Stimulated activated CD4-positive, alpha-beta T cell treated with anti-CD3 and anti-CD28 coated beads, Interleukin-4, amount 100 ng/mL, for 4 hours (primary cell): ENCODE results near the gene NAPSA.
A peak's percentile ranks its signal among the peaks of the same experiment; 100 is the strongest.
"Not testable (repeated sequence)": the region's sequence is repeated elsewhere in the genome, so short reads cannot be mapped to it uniquely, and the experiment has no call there.

Source experiments
- DNase-seq, 2 experiments: peaks; one replicate each; pipeline ENCODE4 v3.0.0-alpha.2; 2020

The NAPSA gene

GRCh38 chr19:50358483-50359327 lies 6.7 kb downstream of the NAPSA start:
- peak; percentile 73 to 77 for DNase-seq

DNA sequence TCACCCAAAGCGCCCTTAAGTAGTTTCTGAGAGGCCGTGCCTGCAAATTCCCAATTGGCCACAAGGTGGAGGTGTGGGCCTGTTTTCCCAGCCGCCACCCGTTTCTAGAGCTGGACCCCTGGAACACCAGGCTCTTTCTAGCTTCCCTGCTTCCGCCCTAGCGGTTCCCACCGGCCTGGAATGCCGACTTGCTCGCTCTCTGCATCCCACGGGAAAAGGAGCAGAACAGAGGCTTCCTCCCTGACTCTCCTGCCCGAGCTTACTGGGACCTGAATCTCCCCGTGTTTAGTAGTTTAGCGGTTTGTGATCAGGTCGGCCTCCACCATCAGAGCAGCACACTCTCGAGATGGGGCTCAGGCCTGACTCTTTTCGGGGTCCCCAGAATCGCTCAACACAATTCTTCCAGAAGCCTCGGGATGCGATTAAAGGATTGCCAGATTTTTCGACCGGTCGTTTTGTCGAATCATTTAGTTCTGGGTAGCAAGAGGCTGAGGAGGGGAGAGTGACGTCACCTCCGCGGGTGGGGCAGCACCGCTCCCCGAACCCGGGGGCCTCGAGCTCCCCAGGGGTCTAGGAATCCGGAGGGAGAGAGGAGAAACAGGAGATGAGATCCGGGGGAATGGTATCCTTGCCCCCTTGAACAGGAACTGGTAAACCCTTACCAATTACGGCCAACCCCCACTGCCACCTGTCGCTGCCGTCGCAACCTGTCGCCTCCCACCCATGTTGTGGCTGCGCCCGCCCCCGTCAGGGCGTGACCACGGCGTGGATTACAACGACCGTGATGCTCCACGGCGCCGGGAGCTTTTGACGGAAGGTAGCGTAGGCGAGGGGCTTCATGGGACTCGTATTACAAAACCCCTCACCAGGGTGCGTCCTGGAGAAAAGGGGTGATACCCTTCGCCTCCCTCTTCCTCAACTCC lies 8.0 kb downstream of the NAPSA start:
- DNase-seq = peak; percentile 84 to 92

DNA sequence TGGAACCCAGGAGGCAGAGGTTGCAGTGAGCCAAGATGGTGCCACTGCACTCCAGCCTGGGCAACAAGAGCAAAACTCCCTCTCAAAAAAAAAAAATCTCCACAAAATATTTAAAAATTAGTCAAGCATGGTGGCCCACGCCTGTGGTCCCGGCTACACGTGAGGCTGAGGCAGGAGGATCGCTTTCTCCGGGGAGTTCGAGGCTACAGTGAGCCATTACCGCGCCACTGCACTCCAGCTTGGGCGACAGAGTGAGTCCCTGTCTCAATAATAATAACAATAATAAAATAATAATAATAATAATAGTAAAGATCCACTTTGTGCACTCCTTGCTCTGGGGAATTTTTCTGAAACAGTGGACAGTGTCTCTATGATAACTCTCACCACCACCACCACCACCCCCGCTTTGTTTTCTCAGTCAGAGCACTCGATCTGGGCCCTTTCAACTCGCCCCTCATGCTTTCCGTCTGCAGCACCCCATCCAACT lies 8.7 kb downstream of the NAPSA start:
- DNase-seq = no peak

- not testable (repeated sequence) for DNase-seq
Measured at GRCh38 chr19:50353487-50353880, 12.0 kb downstream of the NAPSA start.

DNA sequence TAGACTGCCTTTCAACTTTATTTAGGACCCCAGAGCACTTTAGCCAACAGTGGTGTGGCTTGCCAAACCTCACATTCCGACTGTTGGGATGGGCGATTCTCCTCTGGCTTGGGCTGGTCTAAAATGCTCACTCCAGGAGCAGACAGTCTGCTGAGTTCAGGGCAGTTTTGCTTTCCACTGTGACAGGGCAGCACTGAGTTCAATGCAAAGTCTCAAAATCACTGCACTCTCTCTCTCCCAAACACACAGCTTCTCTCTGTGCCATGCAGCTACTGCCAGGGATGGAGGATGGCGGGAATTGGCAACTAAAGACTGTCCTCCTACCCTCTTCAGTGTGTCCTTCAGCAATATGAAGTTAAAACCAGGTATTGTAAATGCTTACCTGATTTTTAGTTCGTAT lies 13.2 kb downstream of the NAPSA start:
- DNase-seq = no peak

DNA sequence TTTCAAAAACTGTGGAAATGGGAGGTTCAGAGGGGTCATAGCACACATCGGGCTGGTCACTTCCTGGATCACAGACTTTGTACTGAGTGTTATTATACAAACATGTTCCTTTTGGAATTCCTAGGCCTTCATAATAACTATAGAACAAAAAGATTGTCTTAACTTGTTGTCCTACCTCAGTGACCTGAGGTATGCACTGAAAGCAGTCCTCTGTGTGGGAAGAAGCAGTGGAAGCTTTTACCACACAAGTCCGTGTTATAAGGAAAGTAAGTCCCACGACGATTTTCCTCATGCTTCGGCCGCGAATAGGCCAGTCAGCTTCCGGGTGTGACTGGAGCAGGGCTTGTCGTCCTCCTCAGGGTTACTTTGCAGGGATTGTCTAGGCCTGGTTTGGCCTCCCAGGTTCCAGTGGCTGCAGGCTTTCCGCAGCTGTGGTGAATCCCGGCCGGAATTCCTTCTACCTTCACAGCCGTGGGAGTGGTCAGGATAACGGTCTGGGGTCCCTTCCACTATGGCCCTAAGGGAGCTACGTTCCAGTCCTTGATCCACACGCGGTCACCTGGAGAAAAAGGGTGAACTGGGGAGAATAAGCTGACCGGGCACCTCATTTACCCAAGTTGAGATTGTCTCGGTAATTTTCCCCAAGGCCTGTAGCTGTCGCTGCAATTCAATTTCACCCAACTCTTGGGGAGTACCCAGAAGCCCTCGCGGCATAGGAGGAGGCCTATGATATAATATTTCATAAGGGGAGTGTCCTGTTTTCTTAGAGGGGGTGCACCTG lies 16.0 kb downstream of the NAPSA start:
- DNase-seq = no peak

GRCh38 chr19:50347089-50347581 lies 18.3 kb downstream of the NAPSA start:
- DNase-seq = not testable (repeated sequence)

DNA sequence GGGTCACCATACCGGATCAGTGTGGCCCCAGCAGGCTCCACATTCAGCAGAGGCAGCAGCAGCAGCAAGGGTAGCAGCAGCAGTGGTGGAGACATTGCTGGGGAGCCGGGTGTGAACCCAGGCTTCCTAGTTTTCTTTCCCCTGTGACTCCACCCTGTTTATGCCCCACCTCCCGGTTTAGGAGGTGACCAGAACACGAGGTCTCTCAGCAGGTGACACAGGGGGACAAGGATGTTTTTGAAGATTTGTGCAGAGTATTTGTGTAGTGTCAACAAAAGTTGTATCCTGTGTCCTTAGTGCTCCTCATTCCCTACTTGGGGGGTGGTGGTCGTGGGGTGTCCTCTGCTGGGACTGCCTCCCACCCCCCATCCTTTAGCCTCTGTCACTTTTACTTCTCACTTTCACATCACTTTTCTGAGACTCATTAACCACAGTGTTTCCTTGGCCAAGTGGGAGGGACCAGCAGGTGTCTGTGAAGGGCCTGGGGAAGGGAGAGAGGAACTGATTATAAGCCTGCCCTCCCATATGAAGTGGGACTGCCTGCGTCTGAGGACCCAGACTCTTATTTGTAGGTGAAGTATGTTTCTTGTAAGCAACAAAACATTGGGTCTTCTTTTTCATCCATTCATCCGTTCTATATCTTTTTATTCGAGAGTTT lies 20.6 kb downstream of the NAPSA start:
- DNase-seq = no peak

DNA sequence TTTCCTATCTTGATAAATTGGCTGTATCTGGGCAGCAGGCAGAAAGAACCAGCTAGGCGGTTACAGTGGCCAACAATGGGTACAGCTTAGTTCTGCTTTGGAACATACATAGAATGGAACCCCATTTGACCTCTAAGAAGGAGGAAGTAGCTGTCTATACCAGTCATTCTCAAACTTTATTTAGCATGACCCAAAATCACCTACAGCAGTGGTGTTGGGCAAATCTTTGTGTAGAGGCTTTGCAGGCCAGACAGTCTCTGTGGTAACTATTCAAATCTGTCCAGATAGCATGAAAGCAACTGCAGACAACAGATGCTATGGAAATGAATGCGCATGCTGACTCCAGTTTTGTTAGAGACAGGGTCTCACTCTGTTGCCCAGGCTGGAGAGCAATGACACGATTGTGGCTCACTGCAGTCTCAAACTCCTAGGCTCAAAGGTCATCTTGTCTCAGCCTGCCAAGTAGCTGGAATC lies 24.3 kb downstream of the NAPSA start:
- no peak for DNase-seq

DNA sequence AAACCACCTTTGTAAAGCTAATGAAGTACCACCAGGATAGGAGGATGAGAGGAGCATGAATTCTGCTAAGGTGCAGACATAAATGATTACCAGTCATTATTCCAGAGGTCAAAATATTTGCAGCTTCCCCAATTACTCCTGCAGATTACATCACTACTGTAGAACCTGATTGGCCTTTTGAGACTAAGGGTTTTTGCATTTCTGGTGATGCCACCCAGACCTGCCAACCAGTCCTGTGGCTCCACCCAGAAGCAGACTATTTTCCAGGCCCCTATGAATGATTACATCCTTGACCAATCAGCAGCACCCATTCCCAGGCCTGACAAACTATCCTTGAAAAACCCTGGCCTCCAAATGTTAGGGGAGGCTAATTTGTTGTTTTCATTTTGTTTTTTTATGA lies 25.1 kb downstream of the NAPSA start:
- no peak for DNase-seq

GRCh38 chr19:50337031-50337430 lies 28.4 kb downstream of the NAPSA start:
- DNase-seq = not testable (repeated sequence)

GRCh38 chr19:50334741-50335421 lies 30.6 kb downstream of the NAPSA start:
- no peak for DNase-seq

DNA sequence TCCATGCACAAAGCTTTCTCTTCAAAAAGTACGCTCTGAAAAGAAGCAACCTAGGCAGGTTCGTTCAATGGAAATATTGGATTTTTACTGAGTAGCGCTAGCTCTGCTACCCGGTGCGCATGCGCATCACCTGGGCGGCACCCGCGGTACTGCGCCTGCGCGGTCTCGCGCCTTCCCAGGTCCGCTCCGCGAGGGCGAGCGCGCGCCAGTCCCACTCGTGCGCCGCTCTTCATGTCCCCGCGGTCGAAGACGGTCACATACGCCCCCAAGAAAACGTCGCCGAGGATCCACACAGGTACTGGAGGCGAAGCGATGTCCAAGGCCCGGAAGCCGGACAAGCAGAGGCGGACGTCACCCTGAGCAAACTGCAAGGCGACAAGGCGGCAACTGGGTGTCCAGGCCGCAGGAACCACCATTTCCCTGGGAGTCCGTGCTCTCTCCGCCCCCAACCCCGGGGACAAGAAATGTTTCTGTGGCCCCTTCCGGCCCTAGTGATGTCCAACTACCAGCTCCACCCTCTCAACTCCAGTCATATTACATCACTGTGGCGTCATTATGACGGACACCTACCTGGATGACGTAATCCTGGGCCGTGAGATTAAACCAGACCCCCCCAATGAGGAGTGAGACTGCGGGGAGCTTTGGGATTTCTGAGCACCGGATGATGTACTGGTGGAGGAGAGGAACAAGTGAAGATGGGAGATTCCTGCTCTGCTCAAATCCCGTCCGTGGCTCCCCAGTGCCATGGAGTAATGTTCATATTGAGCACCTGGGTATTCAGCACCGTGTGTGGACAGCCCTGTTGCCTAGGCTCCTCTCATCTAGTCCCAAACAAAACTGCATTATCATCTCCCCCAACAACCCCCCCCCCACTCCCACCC lies 31.5 kb downstream of the NAPSA start:
- peak in 1 of 2 experiments; percentile 85 for DNase-seq

GRCh38 chr19:50333235-50333736 lies 32.2 kb downstream of the NAPSA start:
- peak; percentile 88 to 98 for DNase-seq

- no peak for DNase-seq
Measured at GRCh38 chr19:50332244-50333038, 33.0 kb downstream of the NAPSA start.

- DNase-seq = no peak
Measured at GRCh38 chr19:50331994-50332243, 33.5 kb downstream of the NAPSA start.

DNA sequence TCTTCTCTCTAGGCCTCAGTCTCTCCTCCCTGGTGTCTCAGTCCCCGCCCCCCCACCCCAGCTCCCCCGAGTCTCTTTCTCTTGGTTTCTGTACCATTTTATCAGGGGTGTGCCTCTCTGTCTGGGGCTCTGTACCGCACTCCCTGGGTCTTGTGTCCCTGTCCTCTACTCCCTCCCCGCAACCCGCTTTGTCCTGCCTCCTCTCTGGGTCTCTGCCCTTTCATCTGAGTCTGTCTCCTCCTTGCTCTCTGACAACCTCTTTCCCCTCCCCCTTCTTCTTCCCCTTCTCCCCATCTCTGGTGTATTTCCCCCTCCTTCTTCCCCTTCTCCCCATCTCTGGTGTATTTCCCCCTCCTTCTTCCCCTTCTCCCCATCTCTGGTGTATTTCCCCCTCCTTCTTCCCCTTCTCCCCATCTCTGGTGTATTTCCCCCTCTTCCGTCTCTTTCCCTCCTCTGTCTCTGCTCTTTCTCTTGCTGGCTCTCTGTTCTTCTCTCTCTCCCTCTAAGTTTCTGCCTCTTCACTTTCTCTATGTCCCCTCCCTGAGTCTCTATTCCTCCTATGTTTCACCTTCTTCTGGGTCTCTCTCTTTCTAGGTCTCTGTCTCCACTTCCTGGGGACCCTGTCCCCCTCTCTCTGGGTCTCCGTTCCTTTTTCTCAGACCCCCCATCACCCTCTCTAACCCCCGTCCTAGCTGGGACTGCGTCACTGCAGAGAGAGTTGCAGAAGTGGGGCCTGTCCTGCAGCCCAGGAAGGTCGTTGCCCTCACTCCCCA lies 34.0 kb downstream of the NAPSA start:
- DNase-seq = no peak

GRCh38 chr19:50330365-50331078 lies 34.9 kb downstream of the NAPSA start:
- peak; percentile 80 for DNase-seq
